ENCODE measurements around the gene KLHDC9. TPM values are rescaled to one million over a fixed set of nuclear protein-coding genes. Genes with fewer than 3 reads are reported as not detected.
A peak's percentile ranks its signal among the peaks of the same experiment; 100 is the strongest.

Gene KLHDC9
- total and polyA plus RNA-seq, 9 of the 15 experiments (the other 6 are each of a cell fraction or from before 2014, with no cell fraction given): not detected

DNA sequence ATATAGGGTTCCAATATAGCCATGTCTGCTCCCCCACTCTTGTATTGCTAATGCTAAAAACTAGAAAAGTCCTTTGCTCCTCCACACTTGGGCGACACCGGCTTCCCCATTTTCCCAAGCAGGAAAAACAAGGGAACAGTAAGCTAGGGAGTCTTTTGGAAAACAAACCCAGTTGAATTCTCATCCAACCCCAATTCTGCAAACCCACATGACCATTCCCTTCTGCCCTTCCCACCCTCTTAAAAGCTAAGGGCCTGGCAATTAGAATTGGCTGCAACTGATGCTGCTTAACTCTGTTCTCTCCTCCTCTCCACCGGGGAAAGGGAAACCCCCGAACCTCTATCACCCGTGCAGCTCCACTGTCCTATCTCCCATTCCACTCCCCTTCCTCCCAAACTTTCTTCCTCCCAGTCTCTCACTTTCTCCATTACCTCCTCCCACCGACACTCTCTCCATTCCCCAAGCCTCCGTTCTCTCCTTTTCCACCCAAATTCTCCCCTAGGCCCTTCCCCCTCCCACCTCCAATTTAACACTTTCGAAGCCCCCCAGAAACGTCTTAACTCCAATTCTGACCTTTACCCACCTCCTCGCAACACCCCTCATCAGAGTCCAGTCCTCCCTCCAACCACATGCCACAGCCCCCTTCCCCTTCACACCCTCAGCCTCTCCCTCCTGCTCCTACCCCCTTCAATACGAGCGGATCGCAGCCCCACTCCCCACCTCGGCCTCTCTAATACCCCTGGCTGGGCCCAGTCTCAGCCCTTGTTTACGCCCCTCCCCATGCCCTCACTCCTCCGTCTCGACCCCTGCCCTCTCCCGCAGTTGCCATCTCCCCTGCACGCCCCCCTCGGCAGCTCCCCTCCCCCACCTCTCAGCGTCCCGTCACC is 33.6 kb downstream of the KLHDC9 start (continued):
- TF ChIP-seq, protein P1, sequence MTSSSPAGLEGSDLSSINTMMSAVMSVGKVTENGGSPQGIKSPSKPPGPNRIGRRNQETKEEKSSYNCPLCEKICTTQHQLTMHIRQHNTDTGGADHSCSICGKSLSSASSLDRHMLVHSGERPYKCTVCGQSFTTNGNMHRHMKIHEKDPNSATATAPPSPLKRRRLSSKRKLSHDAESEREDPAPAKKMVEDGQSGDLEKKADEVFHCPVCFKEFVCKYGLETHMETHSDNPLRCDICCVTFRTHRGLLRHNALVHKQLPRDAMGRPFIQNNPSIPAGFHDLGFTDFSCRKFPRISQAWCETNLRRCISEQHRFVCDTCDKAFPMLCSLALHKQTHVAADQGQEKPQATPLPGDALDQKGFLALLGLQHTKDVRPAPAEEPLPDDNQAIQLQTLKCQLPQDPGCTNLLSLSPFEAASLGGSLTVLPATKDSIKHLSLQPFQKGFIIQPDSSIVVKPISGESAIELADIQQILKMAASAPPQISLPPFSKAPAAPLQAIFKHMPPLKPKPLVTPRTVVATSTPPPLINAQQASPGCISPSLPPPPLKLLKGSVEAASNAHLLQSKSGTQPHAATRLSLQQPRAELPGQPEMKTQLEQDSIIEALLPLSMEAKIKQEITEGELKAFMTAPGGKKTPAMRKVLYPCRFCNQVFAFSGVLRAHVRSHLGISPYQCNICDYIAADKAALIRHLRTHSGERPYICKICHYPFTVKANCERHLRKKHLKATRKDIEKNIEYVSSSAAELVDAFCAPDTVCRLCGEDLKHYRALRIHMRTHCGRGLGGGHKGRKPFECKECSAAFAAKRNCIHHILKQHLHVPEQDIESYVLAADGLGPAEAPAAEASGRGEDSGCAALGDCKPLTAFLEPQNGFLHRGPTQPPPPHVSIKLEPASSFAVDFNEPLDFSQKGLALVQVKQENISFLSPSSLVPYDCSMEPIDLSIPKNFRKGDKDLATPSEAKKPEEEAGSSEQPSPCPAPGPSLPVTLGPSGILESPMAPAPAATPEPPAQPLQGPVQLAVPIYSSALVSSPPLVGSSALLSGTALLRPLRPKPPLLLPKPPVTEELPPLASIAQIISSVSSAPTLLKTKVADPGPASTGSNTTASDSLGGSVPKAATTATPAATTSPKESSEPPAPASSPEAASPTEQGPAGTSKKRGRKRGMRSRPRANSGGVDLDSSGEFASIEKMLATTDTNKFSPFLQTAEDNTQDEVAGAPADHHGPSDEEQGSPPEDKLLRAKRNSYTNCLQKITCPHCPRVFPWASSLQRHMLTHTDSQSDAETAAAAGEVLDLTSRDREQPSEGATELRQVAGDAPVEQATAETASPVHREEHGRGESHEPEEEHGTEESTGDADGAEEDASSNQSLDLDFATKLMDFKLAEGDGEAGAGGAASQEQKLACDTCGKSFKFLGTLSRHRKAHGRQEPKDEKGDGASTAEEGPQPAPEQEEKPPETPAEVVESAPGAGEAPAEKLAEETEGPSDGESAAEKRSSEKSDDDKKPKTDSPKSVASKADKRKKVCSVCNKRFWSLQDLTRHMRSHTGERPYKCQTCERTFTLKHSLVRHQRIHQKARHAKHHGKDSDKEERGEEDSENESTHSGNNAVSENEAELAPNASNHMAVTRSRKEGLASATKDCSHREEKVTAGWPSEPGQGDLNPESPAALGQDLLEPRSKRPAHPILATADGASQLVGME (CRISPR knock-in tag; IDR thresholded peaks at IDR 0.05): no peak
- TF ChIP-seq ZKSCAN1 (IDR thresholded peaks at IDR 0.05; ENCODE audit: low read depth, low read length) (no peak), SIN3A (IDR thresholded peaks at IDR 0.05; ENCODE audit: borderline replicate concordance in 2 of 2, control insufficient read depth in 1 of 2, low read depth in 2 of 2, low read length in 2 of 2) (no peak), NFXL1 (CRISPR knock-in tag; IDR thresholded peaks at IDR 0.05) (no peak), DPF2 (IDR thresholded peaks at IDR 0.05) (peak; percentile 70; the same call in 1 of the 2 replicates)
- TF ChIP-seq, protein P2, sequence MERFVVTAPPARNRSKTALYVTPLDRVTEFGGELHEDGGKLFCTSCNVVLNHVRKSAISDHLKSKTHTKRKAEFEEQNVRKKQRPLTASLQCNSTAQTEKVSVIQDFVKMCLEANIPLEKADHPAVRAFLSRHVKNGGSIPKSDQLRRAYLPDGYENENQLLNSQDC (CRISPR knock-in tag; IDR thresholded peaks at IDR 0.05): no peak
- TF ChIP-seq, protein P3, sequence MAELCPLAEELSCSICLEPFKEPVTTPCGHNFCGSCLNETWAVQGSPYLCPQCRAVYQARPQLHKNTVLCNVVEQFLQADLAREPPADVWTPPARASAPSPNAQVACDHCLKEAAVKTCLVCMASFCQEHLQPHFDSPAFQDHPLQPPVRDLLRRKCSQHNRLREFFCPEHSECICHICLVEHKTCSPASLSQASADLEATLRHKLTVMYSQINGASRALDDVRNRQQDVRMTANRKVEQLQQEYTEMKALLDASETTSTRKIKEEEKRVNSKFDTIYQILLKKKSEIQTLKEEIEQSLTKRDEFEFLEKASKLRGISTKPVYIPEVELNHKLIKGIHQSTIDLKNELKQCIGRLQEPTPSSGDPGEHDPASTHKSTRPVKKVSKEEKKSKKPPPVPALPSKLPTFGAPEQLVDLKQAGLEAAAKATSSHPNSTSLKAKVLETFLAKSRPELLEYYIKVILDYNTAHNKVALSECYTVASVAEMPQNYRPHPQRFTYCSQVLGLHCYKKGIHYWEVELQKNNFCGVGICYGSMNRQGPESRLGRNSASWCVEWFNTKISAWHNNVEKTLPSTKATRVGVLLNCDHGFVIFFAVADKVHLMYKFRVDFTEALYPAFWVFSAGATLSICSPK (IDR thresholded peaks at IDR 0.05; ENCODE audit: borderline replicate concordance): peak; percentile 97; the same call in 1 of the 2 replicates
- TF ChIP-seq, protein P4, sequence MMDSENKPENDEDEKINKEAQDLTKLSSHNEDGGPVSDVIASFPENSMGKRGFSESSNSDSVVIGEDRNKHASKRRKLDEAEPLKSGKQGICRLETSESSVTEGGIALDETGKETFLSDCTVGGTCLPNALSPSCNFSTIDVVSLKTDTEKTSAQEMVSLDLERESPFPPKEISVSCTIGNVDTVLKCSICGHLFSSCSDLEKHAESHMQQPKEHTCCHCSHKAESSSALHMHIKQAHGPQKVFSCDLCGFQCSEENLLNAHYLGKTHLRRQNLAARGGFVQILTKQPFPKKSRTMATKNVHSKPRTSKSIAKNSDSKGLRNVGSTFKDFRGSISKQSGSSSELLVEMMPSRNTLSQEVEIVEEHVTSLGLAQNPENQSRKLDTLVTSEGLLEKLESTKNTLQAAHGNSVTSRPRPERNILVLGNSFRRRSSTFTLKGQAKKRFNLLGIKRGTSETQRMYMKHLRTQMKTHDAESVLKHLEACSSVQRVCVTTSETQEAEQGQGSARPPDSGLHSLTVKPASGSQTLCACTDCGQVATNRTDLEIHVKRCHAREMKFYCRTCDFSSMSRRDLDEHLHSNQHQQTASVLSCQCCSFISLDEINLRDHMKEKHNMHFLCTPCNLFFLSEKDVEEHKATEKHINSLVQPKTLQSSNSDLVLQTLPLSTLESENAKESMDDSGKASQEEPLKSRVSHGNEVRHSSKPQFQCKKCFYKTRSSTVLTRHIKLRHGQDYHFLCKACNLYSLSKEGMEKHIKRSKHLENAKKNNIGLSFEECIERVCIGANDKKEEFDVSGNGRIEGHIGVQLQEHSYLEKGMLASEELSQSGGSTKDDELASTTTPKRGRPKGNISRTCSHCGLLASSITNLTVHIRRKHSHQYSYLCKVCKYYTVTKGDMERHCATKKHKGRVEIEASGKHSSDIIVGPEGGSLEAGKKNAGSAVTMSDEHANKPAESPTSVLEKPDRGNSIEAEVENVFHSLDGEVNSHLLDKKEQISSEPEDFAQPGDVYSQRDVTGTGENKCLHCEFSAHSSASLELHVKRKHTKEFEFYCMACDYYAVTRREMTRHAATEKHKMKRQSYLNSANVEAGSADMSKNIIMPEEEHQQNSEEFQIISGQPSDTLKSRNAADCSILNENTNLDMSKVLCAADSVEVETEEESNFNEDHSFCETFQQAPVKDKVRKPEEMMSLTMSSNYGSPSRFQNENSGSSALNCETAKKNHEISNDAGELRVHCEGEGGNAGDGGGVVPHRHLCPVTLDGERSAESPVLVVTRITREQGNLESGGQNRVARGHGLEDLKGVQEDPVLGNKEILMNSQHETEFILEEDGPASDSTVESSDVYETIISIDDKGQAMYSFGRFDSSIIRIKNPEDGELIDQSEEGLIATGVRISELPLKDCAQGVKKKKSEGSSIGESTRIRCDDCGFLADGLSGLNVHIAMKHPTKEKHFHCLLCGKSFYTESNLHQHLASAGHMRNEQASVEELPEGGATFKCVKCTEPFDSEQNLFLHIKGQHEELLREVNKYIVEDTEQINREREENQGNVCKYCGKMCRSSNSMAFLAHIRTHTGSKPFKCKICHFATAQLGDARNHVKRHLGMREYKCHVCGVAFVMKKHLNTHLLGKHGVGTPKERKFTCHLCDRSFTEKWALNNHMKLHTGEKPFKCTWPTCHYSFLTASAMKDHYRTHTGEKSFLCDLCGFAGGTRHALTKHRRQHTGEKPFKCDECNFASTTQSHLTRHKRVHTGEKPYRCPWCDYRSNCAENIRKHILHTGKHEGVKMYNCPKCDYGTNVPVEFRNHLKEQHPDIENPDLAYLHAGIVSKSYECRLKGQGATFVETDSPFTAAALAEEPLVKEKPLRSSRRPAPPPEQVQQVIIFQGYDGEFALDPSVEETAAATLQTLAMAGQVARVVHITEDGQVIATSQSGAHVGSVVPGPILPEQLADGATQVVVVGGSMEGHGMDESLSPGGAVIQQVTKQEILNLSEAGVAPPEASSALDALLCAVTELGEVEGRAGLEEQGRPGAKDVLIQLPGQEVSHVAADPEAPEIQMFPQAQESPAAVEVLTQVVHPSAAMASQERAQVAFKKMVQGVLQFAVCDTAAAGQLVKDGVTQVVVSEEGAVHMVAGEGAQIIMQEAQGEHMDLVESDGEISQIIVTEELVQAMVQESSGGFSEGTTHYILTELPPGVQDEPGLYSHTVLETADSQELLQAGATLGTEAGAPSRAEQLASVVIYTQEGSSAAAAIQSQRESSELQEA (IDR thresholded peaks at IDR 0.05; ENCODE audit: low read depth): peak; percentile 55; the same call in 1 of the 2 replicates

Data from K562 (cell line).